K562 (cell line): ENCODE data around the gene NSMCE1. TPM values are rescaled to one million over a fixed set of nuclear protein-coding genes. Genes with fewer than 3 reads are reported as not detected.

Experiments used
- ATF7 ChIP-seq: fragments of 450-650 bp; IDR thresholded peaks from 2 replicates; pipeline ENCODE4 v1.7.1; 2014; ENCODE audit warnings: mild to moderate bottlenecking, moderate library complexity
- ELF1 ChIP-seq: fragments of 200-800 bp; sonication (Bioruptor generic); IDR thresholded peaks from 2 replicates; pipeline ENCODE4 v1.6.1; 2016; ENCODE audit warnings: missing genetic modification characterization, missing compliant biosample characterization
- GTF2F1 ChIP-seq: IDR thresholded peaks from 2 replicates; pipeline ENCODE4 v1.6.1; 2011; ENCODE audit warnings: low read depth, low read length, improper control_type of control experiment
- JUND ChIP-seq, 2 experiments: IDR thresholded peaks; 2 replicates in 1 of 2; 3 replicates in 1 of 2; pipeline ENCODE4 v1.6.1; 2011; ENCODE audit warnings: borderline replicate concordance in 2 of 2, low read depth in 2 of 2, low read length in 2 of 2, improper control_type of control experiment in 1 of 2, missing biosample characterization in 1 of 2, missing genetic modification characterization in 1 of 2, missing genetic modification reagents in 1 of 2
- KLF1 ChIP-seq: fragments of 450-650 bp; IDR thresholded peaks from 2 replicates; pipeline ENCODE4 v1.6.1; 2016; ENCODE audit warnings: missing genetic modification characterization, missing compliant biosample characterization
- LCOR ChIP-seq: sonication (generic); formaldehyde crosslinking; IDR thresholded peaks from 2 replicates; pipeline ENCODE4 v1.8.0; 2022; ENCODE audit warnings: mild to moderate bottlenecking, missing genetic modification reagents
- MEIS2 ChIP-seq: fragments of 450-650 bp; IDR thresholded peaks from 2 replicates; pipeline ENCODE4 v1.6.1; 2014; ENCODE audit warnings: mild to moderate bottlenecking; ENCODE audit not compliant: partially characterized antibody
- MIER1 ChIP-seq: fragments of 450-650 bp; IDR thresholded peaks from 2 replicates; pipeline ENCODE4 v1.6.1; 2016; ENCODE audit warnings: antibody characterized with exemption, mild to moderate bottlenecking, low read depth
- MTA3 ChIP-seq: fragments of 450-650 bp; formaldehyde crosslinking; IDR thresholded peaks from 2 replicates; pipeline ENCODE4 v1.6.1; 2017; ENCODE audit warnings: mild to moderate bottlenecking, borderline replicate concordance
- NRF1 ChIP-seq, 2 experiments: fragments of 450-650 bp; IDR thresholded peaks in 1 of 2; conservative IDR thresholded peaks in 1 of 2; 2 replicates each; pipeline ENCODE4 v1.6.1; 2014; ENCODE audit warnings: mild to moderate bottlenecking in 2 of 2
- POLR2A ChIP-seq: fragments of 450-650 bp; conservative IDR thresholded peaks from 2 replicates; pipeline ENCODE4 v1.6.1; 2016
- POLR2H ChIP-seq: IDR thresholded peaks from 2 replicates; pipeline ENCODE4 v1.6.1; 2016; ENCODE audit warnings: missing genetic modification characterization, low read depth, mild to moderate bottlenecking, control low read depth, missing compliant biosample characterization, moderate library complexity
- PTRF ChIP-seq: fragments of 450-650 bp; IDR thresholded peaks from 2 replicates; pipeline ENCODE4 v1.6.1; 2016; ENCODE audit warnings: mild to moderate bottlenecking, missing genetic modification characterization, missing compliant biosample characterization
- SREBF1 ChIP-seq: fragments of 150-350 bp; IDR thresholded peaks from 2 replicates; pipeline ENCODE4 v1.6.1; 2014; ENCODE audit warnings: antibody characterized with exemption, low read depth, low read length, borderline replicate concordance
- polyA plus RNA-seq, 8 experiments: library from polyadenylated mRNA; depleted of rRNA in 4 of 8; stranded (reverse) in 5 of 8; unstranded in 3 of 8; fragments of >200 nt; fragmentation: Nextera tagmentation in 2 of 8; fragmentation: Illumina TruSeq in 1 of 8; extraction: Ambion mirVana in 2 of 8; extraction: Trizol in 1 of 8; gene quantifications; 2 replicates each; pipeline versions ENCODE4 v1.2.1 to v1.2.3, GENCODE V29; 2011 to 2014; ENCODE audit warnings: inconsistent platforms in 1 of 8, missing spikeins in 1 of 8
- total RNA-seq, 7 experiments: library from RNA; depleted of rRNA in 6 of 7; stranded (reverse); fragments of >200 nt in 6 of 7; fragmentation: Illumina TruSeq in 2 of 7; extraction: Trizol in 2 of 7; gene quantifications; 2 replicates each; pipeline versions ENCODE4 v1.2.1 to v1.2.3, GENCODE V29; 2011 to 2021; ENCODE audit warnings: low replicate concordance in 1 of 7
- TF ChIP-seq, protein P1 (sequence below), 2 experiments: fragments of 200-800 bp in 1 of 2; sonication (Bioruptor generic) in 1 of 2; sonication (generic) in 1 of 2; formaldehyde crosslinking in 1 of 2; IDR thresholded peaks in 1 of 2; conservative IDR thresholded peaks in 1 of 2; 2 replicates each; pipeline versions ENCODE4 v1.5.0 to v1.6.1; 2016 to 2020; ENCODE audit warnings: missing compliant biosample characterization in 1 of 2, missing genetic modification characterization in 1 of 2, missing genetic modification reagents in 1 of 2
- TF ChIP-seq, protein P2 (sequence below): fragments of 250-450 bp; sonication (Bioruptor Pico); IDR thresholded peaks from 2 replicates; pipeline ENCODE4 v1.9.0; 2021; ENCODE audit warnings: mild to moderate bottlenecking, inconsistent platforms
- TF ChIP-seq, protein P3 (sequence below), 2 experiments: IDR thresholded peaks; 2 replicates each; pipeline ENCODE4 v1.6.1; 2012; ENCODE audit warnings: improper control_type of control experiment in 2 of 2, low read depth in 2 of 2, low read length in 2 of 2, borderline replicate concordance in 1 of 2
- TF ChIP-seq, protein P4 (sequence below), 2 experiments: fragments of 250-450 bp in 1 of 2; fragments of 450-650 bp in 1 of 2; sonication (Bioruptor Pico) in 1 of 2; IDR thresholded peaks; 2 replicates each; pipeline versions ENCODE4 v1.6.1 to v1.8.0; 2016 to 2021; ENCODE audit warnings: mild to moderate bottlenecking in 2 of 2, moderate library complexity in 2 of 2, missing compliant biosample characterization in 1 of 2, missing genetic modification characterization in 1 of 2

Gene NSMCE1
- total and polyA plus RNA-seq, 9 of the 15 experiments (the other 6 are each of a cell fraction or from before 2014, with no cell fraction given) = 52.1 to 163 (median 61.5) TPM

DNA sequence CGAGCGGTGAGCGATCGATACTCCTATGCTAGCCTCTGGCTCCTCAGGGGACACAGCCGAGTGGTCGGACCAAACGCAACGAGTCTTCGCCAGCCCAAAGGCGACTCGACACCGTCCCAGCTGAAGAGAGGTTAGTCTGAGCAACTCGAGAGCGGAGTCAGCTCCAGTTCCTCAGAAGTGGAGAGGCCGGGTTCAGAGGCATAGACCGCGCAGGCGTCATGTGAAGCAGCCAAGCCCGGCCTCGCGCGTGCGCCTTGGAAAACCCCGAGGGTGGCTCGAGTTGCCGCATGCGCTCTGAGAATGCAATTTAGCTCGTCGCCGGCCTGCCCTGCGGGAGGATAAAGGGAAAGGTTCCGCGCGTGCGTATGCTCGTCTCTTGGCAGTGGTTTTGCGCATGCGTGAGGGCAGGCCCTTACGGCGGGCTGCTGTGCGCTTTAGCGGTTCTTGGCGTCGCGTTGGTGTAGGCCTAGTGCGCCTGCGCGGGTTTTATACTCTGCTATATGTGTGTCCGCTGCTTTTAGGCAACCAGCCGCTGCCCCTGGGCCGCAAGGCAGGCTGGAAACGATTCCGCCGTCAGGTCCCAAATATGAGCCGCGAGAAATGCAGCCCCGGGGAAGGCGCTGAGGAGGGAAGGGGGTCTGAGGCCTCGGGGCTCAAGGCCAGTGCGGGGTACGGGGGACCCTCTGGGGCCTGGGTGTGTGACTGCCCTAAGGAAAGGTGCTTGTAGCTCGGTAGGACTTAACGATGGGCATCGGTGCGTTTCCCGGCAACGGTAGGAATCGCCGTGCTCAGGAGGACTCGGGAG is 64.9 kb downstream of the NSMCE1 start, which contains the start of gene KDM8 (continued):
- TF ChIP-seq, protein P1, sequence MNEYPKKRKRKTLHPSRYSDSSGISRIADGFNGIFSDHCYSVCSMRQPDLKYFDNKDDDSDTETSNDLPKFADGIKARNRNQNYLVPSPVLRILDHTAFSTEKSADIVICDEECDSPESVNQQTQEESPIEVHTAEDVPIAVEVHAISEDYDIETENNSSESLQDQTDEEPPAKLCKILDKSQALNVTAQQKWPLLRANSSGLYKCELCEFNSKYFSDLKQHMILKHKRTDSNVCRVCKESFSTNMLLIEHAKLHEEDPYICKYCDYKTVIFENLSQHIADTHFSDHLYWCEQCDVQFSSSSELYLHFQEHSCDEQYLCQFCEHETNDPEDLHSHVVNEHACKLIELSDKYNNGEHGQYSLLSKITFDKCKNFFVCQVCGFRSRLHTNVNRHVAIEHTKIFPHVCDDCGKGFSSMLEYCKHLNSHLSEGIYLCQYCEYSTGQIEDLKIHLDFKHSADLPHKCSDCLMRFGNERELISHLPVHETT (CRISPR knock-in tag; conservative IDR thresholded peaks at IDR 0.05 in 1 of 2, IDR thresholded peaks at IDR 0.05 in 1 of 2) = peak in 1 of 2 experiments; percentile 33; a peak in 1 of 4 replicates
- TF ChIP-seq ELF1 (tag) (no peak), MEIS2 (peak; percentile 99), KLF1 (tag) (peak; percentile 51; the same call in 1 of the 2 replicates), SREBF1 (0 out of 2 replicates have a peak, but pooled peaks have one; percentile 16), LCOR (CRISPR knock-in tag) (no peak; the same call in 1 of the 2 replicates), MTA3 (peak; percentile 52; the same call in 1 of the 2 replicates), JUND (IDR thresholded peaks at IDR 0.05; ENCODE audit: borderline replicate concordance, low read depth, low read length) (no peak), JUND (tag; IDR thresholded peaks at IDR 0.05; ENCODE audit: borderline replicate concordance, low read depth, low read length) (peak; percentile 65; the same call in 1 of the 3 replicates), ATF7 (peak; percentile 85), MIER1 (no peak), POLR2A (peak; percentile 97), NRF1 (conservative IDR thresholded peaks at IDR 0.05 in 1 of 2, IDR thresholded peaks at IDR 0.05 in 1 of 2) (peak; percentile 100), POLR2H (tag) (peak; percentile 66), PTRF (tag) (no peak), GTF2F1 (peak; percentile 22; the same call in 1 of the 2 replicates)
- TF ChIP-seq, protein P2, sequence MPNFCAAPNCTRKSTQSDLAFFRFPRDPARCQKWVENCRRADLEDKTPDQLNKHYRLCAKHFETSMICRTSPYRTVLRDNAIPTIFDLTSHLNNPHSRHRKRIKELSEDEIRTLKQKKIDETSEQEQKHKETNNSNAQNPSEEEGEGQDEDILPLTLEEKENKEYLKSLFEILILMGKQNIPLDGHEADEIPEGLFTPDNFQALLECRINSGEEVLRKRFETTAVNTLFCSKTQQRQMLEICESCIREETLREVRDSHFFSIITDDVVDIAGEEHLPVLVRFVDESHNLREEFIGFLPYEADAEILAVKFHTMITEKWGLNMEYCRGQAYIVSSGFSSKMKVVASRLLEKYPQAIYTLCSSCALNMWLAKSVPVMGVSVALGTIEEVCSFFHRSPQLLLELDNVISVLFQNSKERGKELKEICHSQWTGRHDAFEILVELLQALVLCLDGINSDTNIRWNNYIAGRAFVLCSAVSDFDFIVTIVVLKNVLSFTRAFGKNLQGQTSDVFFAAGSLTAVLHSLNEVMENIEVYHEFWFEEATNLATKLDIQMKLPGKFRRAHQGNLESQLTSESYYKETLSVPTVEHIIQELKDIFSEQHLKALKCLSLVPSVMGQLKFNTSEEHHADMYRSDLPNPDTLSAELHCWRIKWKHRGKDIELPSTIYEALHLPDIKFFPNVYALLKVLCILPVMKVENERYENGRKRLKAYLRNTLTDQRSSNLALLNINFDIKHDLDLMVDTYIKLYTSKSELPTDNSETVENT = peak; percentile 38; the same call in 1 of the 2 replicates
- TF ChIP-seq, protein P3, sequence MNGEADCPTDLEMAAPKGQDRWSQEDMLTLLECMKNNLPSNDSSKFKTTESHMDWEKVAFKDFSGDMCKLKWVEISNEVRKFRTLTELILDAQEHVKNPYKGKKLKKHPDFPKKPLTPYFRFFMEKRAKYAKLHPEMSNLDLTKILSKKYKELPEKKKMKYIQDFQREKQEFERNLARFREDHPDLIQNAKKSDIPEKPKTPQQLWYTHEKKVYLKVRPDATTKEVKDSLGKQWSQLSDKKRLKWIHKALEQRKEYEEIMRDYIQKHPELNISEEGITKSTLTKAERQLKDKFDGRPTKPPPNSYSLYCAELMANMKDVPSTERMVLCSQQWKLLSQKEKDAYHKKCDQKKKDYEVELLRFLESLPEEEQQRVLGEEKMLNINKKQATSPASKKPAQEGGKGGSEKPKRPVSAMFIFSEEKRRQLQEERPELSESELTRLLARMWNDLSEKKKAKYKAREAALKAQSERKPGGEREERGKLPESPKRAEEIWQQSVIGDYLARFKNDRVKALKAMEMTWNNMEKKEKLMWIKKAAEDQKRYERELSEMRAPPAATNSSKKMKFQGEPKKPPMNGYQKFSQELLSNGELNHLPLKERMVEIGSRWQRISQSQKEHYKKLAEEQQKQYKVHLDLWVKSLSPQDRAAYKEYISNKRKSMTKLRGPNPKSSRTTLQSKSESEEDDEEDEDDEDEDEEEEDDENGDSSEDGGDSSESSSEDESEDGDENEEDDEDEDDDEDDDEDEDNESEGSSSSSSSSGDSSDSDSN (IDR thresholded peaks at IDR 0.05; ENCODE audit: borderline replicate concordance in 1 of 2, low read depth in 2 of 2, low read length in 2 of 2) = peak in 1 of 2 experiments; percentile 64; a peak in 1 of 4 replicates
- TF ChIP-seq, protein P4, sequence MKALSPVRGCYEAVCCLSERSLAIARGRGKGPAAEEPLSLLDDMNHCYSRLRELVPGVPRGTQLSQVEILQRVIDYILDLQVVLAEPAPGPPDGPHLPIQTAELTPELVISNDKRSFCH (CRISPR knock-in tag; IDR thresholded peaks at IDR 0.05) = no peak
- TF ChIP-seq, protein P4 (tag; IDR thresholded peaks at IDR 0.05) = 0 out of 2 replicates have a peak, but pooled peaks have one; percentile 31
